ENCODE results near the gene SBK1.

GRCh38 chr16:28301620-28302019 is 9.3 kb downstream of the SBK1 start:
- TF ChIP-seq POLR2A (IDR thresholded peaks at IDR 0.05) (no peak), CTCF (IDR thresholded peaks at IDR 0.05) (no peak), EP300 (IDR thresholded peaks at IDR 0.05) (no peak)

All from upper lobe of left lung (tissue), 4 donors.